Measurements from ENCODE around the gene HAL.

The HAL gene

GRCh38 chr12:95993907-95994306, 2.2 kb downstream of the HAL start:
- Histone ChIP-seq H3K27me3 (ENCODE audit: control insufficient read depth, insufficient read depth, low read length, poor library complexity, severe bottlenecking) (no peaks in the 10 kb centered on the region), H3K4me3 (ENCODE audit: insufficient read depth, low read depth, low read length) (no peak overlapping the region), H3K4me1 (ENCODE audit: control insufficient read depth, insufficient read depth, low read length) (no peaks in the 10 kb centered on the region), H3K9me3 (ENCODE audit: control insufficient read depth, low read length) (no peaks in the 10 kb centered on the region), H3K36me3 (ENCODE audit: control insufficient read depth, insufficient read depth, low read length) (no peaks in the 10 kb centered on the region), H3K27ac (ENCODE audit: insufficient read depth, low read depth, low read length, poor library complexity, severe bottlenecking) (no peak overlapping the region)
- WGBS, 2 experiments = 95 to 96% methylated on average over 6 to 7 of the region's 7 CpGs

- Histone ChIP-seq H3K27ac (ENCODE audit: insufficient read depth, low read depth, low read length, poor library complexity, severe bottlenecking) (no peak overlapping the region), H3K27me3 (ENCODE audit: control insufficient read depth, insufficient read depth, low read length, poor library complexity, severe bottlenecking) (no peaks in the 10 kb centered on the region), H3K9me3 (ENCODE audit: control insufficient read depth, low read length) (no peaks in the 10 kb centered on the region), H3K36me3 (ENCODE audit: control insufficient read depth, insufficient read depth, low read length) (no peaks in the 10 kb centered on the region), H3K4me1 (ENCODE audit: control insufficient read depth, insufficient read depth, low read length) (no peaks in the 10 kb centered on the region), H3K4me3 (ENCODE audit: insufficient read depth, low read depth, low read length) (no peak overlapping the region)
- WGBS, 2 experiments = 81 to 82% methylated on average over 7 of the region's 7 CpGs
Measured at GRCh38 chr12:95990136-95990535, 6.0 kb downstream of the HAL start.

DNA sequence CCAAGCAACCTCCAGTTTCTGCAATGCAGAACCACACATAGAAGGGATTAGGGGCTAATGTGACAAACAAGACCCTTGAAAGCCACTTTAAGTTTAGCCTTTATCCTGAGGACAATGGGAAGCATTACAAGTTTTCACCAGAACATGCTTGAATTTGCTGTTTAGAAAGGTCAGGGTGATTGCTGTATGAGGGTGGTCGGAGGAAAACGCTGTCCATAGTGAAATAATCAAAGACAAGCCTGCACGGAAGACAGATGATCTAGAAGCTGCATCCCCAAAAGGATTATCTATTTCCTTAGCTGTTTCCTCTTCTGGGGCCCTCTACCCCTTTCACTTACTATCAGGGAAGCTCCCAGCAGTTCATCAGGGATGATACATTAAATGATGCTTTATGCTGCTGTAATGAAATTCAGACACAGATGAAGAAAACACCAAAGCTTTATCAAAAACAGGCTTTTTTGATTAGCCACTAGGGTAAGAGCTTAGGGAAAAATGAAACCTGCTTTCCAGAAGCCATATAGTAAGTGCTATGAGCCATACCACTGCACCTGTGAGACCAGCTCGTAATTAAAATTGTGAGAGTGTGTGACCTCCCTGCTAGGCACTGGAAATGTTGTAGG, 6.5 kb downstream of the HAL start:
- no peak overlapping the region for H3K4me3 ChIP-seq (ENCODE audit: insufficient read depth, low read depth, low read length)

DNA sequence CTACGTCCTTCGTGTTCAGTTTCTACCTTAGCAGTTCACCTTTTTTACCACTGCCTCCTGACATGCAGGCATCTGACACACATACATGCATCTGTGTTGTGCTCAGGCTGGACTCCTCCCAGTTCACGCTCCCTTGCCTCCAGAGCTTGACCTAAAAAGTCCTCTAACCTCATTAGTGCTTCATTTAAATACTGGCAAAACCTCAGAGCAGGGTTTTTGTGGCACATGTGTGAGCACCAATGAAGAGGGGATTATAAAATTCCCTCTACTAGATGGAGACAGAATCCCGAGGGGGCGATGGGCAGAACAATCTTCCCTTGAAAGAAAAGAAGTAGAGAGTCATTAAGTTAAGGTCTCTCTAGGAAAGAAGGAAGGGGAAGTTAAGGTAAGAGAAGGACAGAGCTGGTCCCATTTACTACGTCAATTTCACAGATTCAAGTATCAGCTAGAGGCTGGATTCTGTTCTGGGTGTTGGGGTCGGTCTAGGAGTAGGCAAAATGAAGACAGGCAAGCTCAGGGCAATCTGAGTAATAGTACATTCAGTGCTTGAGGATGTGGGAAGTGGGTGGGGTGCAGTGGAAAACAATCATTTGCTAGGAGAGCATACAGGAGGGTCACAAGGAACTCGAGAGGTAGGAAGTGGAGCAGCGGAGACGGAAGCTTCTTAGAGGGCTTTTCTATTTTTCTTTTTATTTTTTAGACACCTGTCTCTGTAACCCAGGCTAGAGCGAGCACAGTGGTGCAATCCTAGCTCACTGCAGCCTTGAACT, 7.5 kb downstream of the HAL start:
- Histone ChIP-seq H3K36me3 (ENCODE audit: control insufficient read depth, insufficient read depth, low read length) (no peaks in the 10 kb centered on the region), H3K27ac (ENCODE audit: insufficient read depth, low read depth, low read length, poor library complexity, severe bottlenecking) (no peak overlapping the region), H3K27me3 (ENCODE audit: control insufficient read depth, insufficient read depth, low read length, poor library complexity, severe bottlenecking) (no peaks in the 10 kb centered on the region), H3K4me3 (ENCODE audit: insufficient read depth, low read depth, low read length) (no peak overlapping the region), H3K4me1 (ENCODE audit: control insufficient read depth, insufficient read depth, low read length) (no peaks in the 10 kb centered on the region), H3K9me3 (ENCODE audit: control insufficient read depth, low read length) (no peaks in the 10 kb centered on the region)
- WGBS, 2 experiments = 83 to 88% methylated on average over 11 of the region's 11 CpGs

More for the DNA sequence above, 6.5 kb downstream of the HAL start:
- H3K36me3 ChIP-seq (ENCODE audit: control insufficient read depth, insufficient read depth, low read length) = no peaks in the 10 kb centered on the region
- no peaks in the 10 kb centered on the region for H3K4me1 ChIP-seq (ENCODE audit: control insufficient read depth, insufficient read depth, low read length)
- WGBS, 2 experiments = 90 to 91% methylated on average over 4 of the region's 4 CpGs
- H3K9me3 ChIP-seq (ENCODE audit: control insufficient read depth, low read length) = no peaks in the 10 kb centered on the region
- H3K27ac ChIP-seq (ENCODE audit: insufficient read depth, low read depth, low read length, poor library complexity, severe bottlenecking) = no peak overlapping the region
- H3K27me3 ChIP-seq (ENCODE audit: control insufficient read depth, insufficient read depth, low read length, poor library complexity, severe bottlenecking) = no peaks in the 10 kb centered on the region

DNA sequence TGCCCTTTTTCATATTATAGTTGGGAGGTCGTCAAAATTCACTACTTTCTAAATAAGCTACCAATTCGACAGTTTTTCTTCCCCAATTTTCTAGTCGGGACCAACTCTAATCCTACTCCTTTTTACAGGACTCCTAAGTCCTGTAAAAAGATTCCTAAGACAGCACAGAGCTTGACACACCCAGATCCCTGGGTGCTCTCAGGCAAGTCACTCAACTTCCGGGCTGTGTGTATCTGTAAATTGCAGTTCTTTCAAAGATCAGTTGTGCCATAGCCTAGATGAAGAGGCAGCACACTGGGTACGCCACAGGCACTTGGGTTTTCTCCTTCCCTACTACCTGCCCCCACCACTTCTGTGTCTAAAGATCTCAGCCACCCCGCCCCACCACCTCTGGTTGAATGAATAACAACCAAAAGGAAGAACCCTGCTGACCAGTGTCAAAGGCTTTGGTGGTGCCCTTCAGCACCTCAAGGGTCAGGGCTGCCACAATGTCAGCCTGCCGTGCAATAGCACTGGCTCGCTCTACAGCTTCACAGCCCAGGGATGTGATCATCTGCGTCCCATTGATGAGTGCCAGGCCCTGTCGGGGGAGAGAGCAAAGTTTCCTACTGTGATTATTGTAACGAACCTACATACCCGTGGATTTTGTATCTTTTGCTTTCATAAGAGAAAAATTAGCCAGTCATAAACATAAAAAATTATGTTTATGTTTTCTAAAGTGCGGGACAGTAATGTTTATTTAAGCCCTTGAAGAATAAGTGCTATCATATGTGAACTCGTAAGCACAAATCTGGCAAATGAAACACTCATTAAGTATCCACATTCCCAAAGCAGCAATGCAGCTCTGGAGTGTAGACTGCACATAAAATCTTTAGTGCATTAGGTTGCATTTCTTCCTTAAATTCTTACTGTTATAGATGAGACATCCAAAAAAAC, 9.2 kb downstream of the HAL start:
- no peaks in the 10 kb centered on the region for H3K36me3 ChIP-seq (ENCODE audit: control insufficient read depth, insufficient read depth, low read length)
- no peaks in the 10 kb centered on the region for H3K27me3 ChIP-seq (ENCODE audit: control insufficient read depth, insufficient read depth, low read length, poor library complexity, severe bottlenecking)
- no peak overlapping the region for H3K27ac ChIP-seq (ENCODE audit: insufficient read depth, low read depth, low read length, poor library complexity, severe bottlenecking)
- H3K4me3 ChIP-seq (ENCODE audit: insufficient read depth, low read depth, low read length) = no peak overlapping the region
- no peaks in the 10 kb centered on the region for H3K9me3 ChIP-seq (ENCODE audit: control insufficient read depth, low read length)
- WGBS, 2 experiments = 45 to 50% methylated on average over 12 to 14 of the region's 14 CpGs
- H3K4me1 ChIP-seq (ENCODE audit: control insufficient read depth, insufficient read depth, low read length) = no peaks in the 10 kb centered on the region

GRCh38 chr12:95984682-95985081, 11.5 kb downstream of the HAL start:
- no peaks in the 10 kb centered on the region for H3K27me3 ChIP-seq (ENCODE audit: control insufficient read depth, insufficient read depth, low read length, poor library complexity, severe bottlenecking)
- no peaks in the 10 kb centered on the region for H3K4me1 ChIP-seq (ENCODE audit: control insufficient read depth, insufficient read depth, low read length)
- WGBS, 2 experiments = 92 to 100% methylated on average over 1 of the region's 1 CpG
- H3K9me3 ChIP-seq (ENCODE audit: control insufficient read depth, low read length) = no peaks in the 10 kb centered on the region
- no peak overlapping the region for H3K4me3 ChIP-seq (ENCODE audit: insufficient read depth, low read depth, low read length)
- no peaks in the 10 kb centered on the region for H3K36me3 ChIP-seq (ENCODE audit: control insufficient read depth, insufficient read depth, low read length)
- H3K27ac ChIP-seq (ENCODE audit: insufficient read depth, low read depth, low read length, poor library complexity, severe bottlenecking) = no peak overlapping the region

GRCh38 chr12:95982602-95983001, 13.5 kb downstream of the HAL start:
- Histone ChIP-seq H3K9me3 (ENCODE audit: control insufficient read depth, low read length) (no peaks in the 10 kb centered on the region), H3K27ac (ENCODE audit: insufficient read depth, low read depth, low read length, poor library complexity, severe bottlenecking) (no peak overlapping the region), H3K27me3 (ENCODE audit: control insufficient read depth, insufficient read depth, low read length, poor library complexity, severe bottlenecking) (no peaks in the 10 kb centered on the region), H3K4me1 (ENCODE audit: control insufficient read depth, insufficient read depth, low read length) (no peaks in the 10 kb centered on the region), H3K4me3 (ENCODE audit: insufficient read depth, low read depth, low read length) (no peak overlapping the region), H3K36me3 (ENCODE audit: control insufficient read depth, insufficient read depth, low read length) (no peaks in the 10 kb centered on the region)
- 86 to 91% methylated on average over 1 of the region's 1 CpG for WGBS, 2 experiments

DNA sequence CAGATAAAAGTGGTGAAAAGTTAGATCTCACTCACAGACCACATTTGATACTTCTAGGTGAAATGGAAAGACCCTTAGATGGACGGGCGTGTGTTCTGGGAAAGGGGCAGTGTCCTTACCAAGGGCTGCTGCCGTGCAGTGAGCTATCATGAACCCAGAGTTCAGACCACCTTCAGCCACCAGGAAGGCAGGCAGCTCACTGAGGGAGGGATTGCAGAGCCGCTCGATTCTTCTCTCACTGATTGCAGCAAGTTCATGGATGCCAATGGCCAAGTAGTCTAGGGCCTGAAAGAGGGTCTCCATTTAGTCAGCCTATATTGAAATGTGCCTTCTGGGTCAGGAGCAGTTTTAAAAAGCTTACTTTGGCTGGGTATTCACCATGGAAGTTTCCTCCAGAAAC, 15.7 kb downstream of the HAL start:
- no peaks in the 10 kb centered on the region for H3K27me3 ChIP-seq (ENCODE audit: control insufficient read depth, insufficient read depth, low read length, poor library complexity, severe bottlenecking)
- 93 to 96% methylated on average over 5 of the region's 5 CpGs for whole genome bisulfite sequencing, 2 experiments

GRCh38 chr12:95978774-95979173, 17.4 kb downstream of the HAL start:
- Histone ChIP-seq H3K4me3 (ENCODE audit: insufficient read depth, low read depth, low read length) (no peak overlapping the region), H3K36me3 (ENCODE audit: control insufficient read depth, insufficient read depth, low read length) (no peaks in the 10 kb centered on the region), H3K27me3 (ENCODE audit: control insufficient read depth, insufficient read depth, low read length, poor library complexity, severe bottlenecking) (no peaks in the 10 kb centered on the region), H3K27ac (ENCODE audit: insufficient read depth, low read depth, low read length, poor library complexity, severe bottlenecking) (no peak overlapping the region), H3K4me1 (ENCODE audit: control insufficient read depth, insufficient read depth, low read length) (no peaks in the 10 kb centered on the region), H3K9me3 (ENCODE audit: control insufficient read depth, low read length) (no peaks in the 10 kb centered on the region)
- WGBS, 2 experiments = 90 to 95% methylated on average over 3 of the region's 3 CpGs

More for the DNA sequence above, 15.7 kb downstream of the HAL start:
- Histone ChIP-seq H3K4me3 (ENCODE audit: insufficient read depth, low read depth, low read length) (no peak overlapping the region), H3K27ac (ENCODE audit: insufficient read depth, low read depth, low read length, poor library complexity, severe bottlenecking) (no peak overlapping the region), H3K4me1 (ENCODE audit: control insufficient read depth, insufficient read depth, low read length) (no peaks in the 10 kb centered on the region), H3K36me3 (ENCODE audit: control insufficient read depth, insufficient read depth, low read length) (no peaks in the 10 kb centered on the region), H3K9me3 (ENCODE audit: control insufficient read depth, low read length) (no peaks in the 10 kb centered on the region)

DNA sequence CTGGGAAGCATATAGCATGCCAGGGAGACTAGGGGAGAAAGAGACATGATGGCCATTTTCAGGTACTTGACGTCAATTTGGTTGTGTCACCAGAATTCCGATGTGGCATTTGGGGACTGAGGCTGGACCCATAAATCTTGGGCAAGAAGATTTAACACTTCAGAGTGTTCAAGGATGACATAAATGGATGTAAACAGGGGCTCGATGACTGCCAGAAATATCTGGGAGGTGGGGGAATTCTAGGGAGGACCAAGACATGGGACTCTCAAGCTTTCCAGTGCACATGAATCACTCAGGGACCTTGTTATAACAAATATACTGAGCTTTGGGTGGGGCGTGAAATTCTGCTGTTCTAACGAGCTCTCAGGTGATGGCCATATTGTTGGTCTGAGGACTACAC, 17.8 kb downstream of the HAL start:
- Histone ChIP-seq H3K4me3 (ENCODE audit: insufficient read depth, low read depth, low read length) (no peak overlapping the region), H3K9me3 (ENCODE audit: control insufficient read depth, low read length) (no peaks in the 10 kb centered on the region), H3K27ac (ENCODE audit: insufficient read depth, low read depth, low read length, poor library complexity, severe bottlenecking) (no peak overlapping the region), H3K36me3 (ENCODE audit: control insufficient read depth, insufficient read depth, low read length) (no peaks in the 10 kb centered on the region), H3K4me1 (ENCODE audit: control insufficient read depth, insufficient read depth, low read length) (no peaks in the 10 kb centered on the region), H3K27me3 (ENCODE audit: control insufficient read depth, insufficient read depth, low read length, poor library complexity, severe bottlenecking) (no peaks in the 10 kb centered on the region)
- WGBS, 2 experiments = 95 to 96% methylated on average over 5 of the region's 5 CpGs
